Measurements from ENCODE around the gene RPL41.
A peak's percentile ranks its signal among the peaks of the same experiment; 100 is the strongest.

The RPL41 gene

GRCh38 chr12:56143870-56144269 lies 27.4 kb downstream of the RPL41 start:
- TF ChIP-seq, protein P1, sequence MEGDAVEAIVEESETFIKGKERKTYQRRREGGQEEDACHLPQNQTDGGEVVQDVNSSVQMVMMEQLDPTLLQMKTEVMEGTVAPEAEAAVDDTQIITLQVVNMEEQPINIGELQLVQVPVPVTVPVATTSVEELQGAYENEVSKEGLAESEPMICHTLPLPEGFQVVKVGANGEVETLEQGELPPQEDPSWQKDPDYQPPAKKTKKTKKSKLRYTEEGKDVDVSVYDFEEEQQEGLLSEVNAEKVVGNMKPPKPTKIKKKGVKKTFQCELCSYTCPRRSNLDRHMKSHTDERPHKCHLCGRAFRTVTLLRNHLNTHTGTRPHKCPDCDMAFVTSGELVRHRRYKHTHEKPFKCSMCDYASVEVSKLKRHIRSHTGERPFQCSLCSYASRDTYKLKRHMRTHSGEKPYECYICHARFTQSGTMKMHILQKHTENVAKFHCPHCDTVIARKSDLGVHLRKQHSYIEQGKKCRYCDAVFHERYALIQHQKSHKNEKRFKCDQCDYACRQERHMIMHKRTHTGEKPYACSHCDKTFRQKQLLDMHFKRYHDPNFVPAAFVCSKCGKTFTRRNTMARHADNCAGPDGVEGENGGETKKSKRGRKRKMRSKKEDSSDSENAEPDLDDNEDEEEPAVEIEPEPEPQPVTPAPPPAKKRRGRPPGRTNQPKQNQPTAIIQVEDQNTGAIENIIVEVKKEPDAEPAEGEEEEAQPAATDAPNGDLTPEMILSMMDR (IDR thresholded peaks at IDR 0.05; ENCODE audit: low read depth, low read length): no peak
- no peaks in the 10 kb centered on the region for H3K27me3 ChIP-seq (ENCODE audit: insufficient read depth, low read depth, severe bottlenecking)
- no peak overlapping the region for H3K4me3 ChIP-seq (ENCODE audit: low read depth, low read length)
- DNase-seq: no peak
- no peaks in the 10 kb centered on the region for H3K9me3 ChIP-seq (ENCODE audit: severe bottlenecking)
- no peak overlapping the region for H3K27ac ChIP-seq
- H3K36me3 ChIP-seq: peaks cover 42% of the 10 kb centered on the region

DNA sequence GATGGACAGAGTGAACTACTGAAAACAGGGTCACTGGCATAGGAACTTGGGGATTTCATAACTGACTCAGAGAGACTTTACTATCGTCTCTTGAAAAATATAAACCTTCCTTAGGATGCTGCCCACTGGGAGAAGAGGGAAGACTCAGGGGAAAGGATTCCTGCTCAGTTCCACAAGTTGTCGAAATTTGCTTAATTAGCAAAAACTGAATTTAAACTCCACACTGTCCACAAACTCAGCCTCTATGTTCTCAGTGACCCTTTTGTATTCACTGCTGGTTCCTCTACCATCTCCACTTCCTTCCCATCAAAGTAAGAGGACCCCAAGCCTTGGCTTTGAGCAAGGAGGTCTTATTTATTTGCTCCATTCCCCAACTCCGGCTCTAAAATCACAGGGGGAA lies 28.8 kb downstream of the RPL41 start:
- DNase-seq: no peak
- no peak overlapping the region for H3K27ac ChIP-seq
- H3K4me3 ChIP-seq (ENCODE audit: low read depth, low read length): no peak overlapping the region
- peaks cover 35% of the 10 kb centered on the region for H3K36me3 ChIP-seq
- H3K9me3 ChIP-seq (ENCODE audit: severe bottlenecking): no peaks in the 10 kb centered on the region
- TF ChIP-seq, protein P1 (IDR thresholded peaks at IDR 0.05; ENCODE audit: low read depth, low read length): no peak
- H3K27me3 ChIP-seq (ENCODE audit: insufficient read depth, low read depth, severe bottlenecking): no peaks in the 10 kb centered on the region

DNA sequence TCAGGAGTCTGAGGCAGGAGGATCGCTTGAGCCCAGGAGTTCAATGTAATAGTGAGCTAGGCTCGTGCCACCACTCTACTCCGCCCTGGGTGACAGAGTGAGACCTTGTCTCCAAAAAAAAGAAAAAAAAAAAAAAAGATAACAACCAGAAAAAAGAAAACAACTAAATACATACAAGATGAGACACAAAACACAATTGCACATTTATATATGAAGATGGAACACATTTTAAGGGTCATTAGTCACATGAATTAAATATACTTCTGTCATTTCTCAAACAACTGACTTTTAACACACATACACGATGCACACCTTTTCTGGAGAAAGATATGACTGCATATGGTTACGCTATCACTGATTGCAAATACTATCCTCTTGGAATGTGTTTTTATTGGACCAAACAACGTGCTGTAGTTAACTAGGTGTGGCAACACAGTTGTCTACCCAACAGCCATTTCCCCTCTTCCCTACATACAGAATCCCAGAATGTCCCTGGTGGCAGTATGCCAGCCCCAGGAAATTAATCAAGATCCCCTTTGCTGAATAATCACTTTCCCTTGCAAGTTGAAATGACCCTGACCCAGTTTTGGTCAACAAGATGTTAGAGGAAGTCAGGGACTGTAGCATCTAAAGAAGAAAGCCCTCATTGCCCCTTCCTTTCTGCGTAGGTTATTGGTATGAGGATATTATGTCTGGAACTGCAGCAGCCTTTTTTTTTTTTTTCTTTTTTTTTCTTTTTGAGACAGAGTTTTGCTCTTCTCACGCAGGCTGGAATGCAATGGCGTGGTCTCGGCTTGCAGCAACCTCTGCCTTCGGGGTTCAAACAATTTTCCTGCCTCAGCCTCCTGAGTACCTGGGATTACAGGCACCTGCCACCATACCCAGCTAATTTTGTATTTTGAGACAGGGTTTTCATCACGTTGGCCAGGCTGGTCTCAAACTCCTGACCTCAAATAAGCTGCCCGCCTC lies 30.3 kb downstream of the RPL41 start:
- H3K9me3 ChIP-seq (ENCODE audit: severe bottlenecking): no peaks in the 10 kb centered on the region
- peaks cover 24% of the 10 kb centered on the region for H3K36me3 ChIP-seq
- no peak overlapping the region for H3K27ac ChIP-seq
- no peak for DNase-seq
- TF ChIP-seq, protein P1 (IDR thresholded peaks at IDR 0.05; ENCODE audit: low read depth, low read length): no peak
- H3K4me3 ChIP-seq (ENCODE audit: low read depth, low read length): no peak overlapping the region
- no peaks in the 10 kb centered on the region for H3K27me3 ChIP-seq (ENCODE audit: insufficient read depth, low read depth, severe bottlenecking)

GRCh38 chr12:56150563-56150962 lies 34.1 kb downstream of the RPL41 start:
- no peak overlapping the region for H3K4me3 ChIP-seq (ENCODE audit: low read depth, low read length)
- no peaks in the 10 kb centered on the region for H3K9me3 ChIP-seq (ENCODE audit: severe bottlenecking)
- H3K27me3 ChIP-seq (ENCODE audit: insufficient read depth, low read depth, severe bottlenecking): no peaks in the 10 kb centered on the region
- TF ChIP-seq, protein P1 (IDR thresholded peaks at IDR 0.05; ENCODE audit: low read depth, low read length): no peak
- DNase-seq: no peak
- no peak overlapping the region for H3K27ac ChIP-seq
- peaks cover 6% of the 10 kb centered on the region; the same call in 1 of the 2 replicates for H3K36me3 ChIP-seq

DNA sequence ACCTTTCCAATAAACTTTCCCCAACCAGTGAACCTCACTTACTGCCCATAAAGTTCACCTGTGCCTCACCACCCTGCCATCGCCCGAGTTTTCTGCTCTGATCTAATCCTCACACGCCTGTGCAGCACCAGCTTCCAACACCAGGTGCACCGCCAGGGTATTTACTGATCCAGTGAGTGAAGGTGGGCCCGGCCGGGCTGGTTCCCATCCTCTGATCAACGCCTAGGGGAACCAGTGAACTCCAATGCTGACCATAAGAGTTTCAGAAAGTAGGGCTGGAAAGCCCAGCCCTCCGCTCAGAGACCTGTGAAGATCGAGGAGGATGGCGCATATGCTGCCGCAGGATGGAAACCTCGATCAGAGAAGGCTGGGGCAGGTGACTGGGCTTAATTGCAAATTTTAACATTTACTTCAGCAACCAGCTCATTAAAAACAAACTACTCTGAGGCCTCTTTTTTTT lies 35.3 kb downstream of the RPL41 start:
- H3K27ac ChIP-seq: peak overlapping the region; percentile 86
- TF ChIP-seq, protein P1 (IDR thresholded peaks at IDR 0.05; ENCODE audit: low read depth, low read length): peak; percentile 53
- H3K4me3 ChIP-seq (ENCODE audit: low read depth, low read length): peak overlapping the region; percentile 89
- peaks cover 16% of the 10 kb centered on the region for H3K36me3 ChIP-seq
- H3K9me3 ChIP-seq (ENCODE audit: severe bottlenecking): no peaks in the 10 kb centered on the region
- peak; percentile 78 for DNase-seq
- H3K27me3 ChIP-seq (ENCODE audit: insufficient read depth, low read depth, severe bottlenecking): no peaks in the 10 kb centered on the region

Data from WERI-Rb-1 (cell line).